ENCODE measurements around the gene PRKAR2A. TPM values are rescaled to one million over a fixed set of nuclear protein-coding genes. Genes with fewer than 3 reads are reported as not detected.
A peak's percentile ranks its signal among the peaks of the same experiment; 100 is the strongest.
"Not testable (repeated sequence)": the region's sequence is repeated elsewhere in the genome, so short reads cannot be mapped to it uniquely, and the experiment has no call there.

Gene PRKAR2A
- total RNA-seq, 4 donors from 2014 or later = 25.4 to 51.6 (median 35.3) TPM

- Histone ChIP-seq H3K9me3 (no peaks in the 10 kb centered on the region), H3K27me3 (no peaks in the 10 kb centered on the region), H3K36me3 (peaks cover 0 to 95% (median 0%) of the 10 kb centered on the region in 3 donors), H3K27ac (no peak overlapping the region), H3K4me3 (no peak overlapping the region), H3K4me1 (no peaks in the 10 kb centered on the region)
- no peak for DNase-seq
- intact Hi-C loops (cut with DNase I) = no loop called here
- TF ChIP-seq POLR2A (IDR thresholded peaks at IDR 0.05) (no peak), CTCF (IDR thresholded peaks at IDR 0.05) (no peak)
- 87 to 89% methylated on average over 4 of the region's 4 CpGs for WGBS, 2 donors
Observed at GRCh38 chr3:48776854-48777253, 70.8 kb downstream of the PRKAR2A start.

GRCh38 chr3:48770192-48770502, 77.5 kb downstream of the PRKAR2A start:
- Histone ChIP-seq H3K27ac (no peak overlapping the region), H3K9me3 (no peaks in the 10 kb centered on the region), H3K36me3 (peaks cover 0 to 93% (median 5%) of the 10 kb centered on the region in 3 donors)

GRCh38 chr3:48765376-48765775, 82.3 kb downstream of the PRKAR2A start:
- H3K4me1 ChIP-seq = no peaks in the 10 kb centered on the region
- intact Hi-C loops (cut with DNase I) = no loop called here
- peaks cover 6 to 95% (median 8%) of the 10 kb centered on the region in 3 donors for H3K36me3 ChIP-seq
- DNase-seq = no peak
- TF ChIP-seq CTCF (IDR thresholded peaks at IDR 0.05) (peak in 4 of 6 experiments; percentile 26 to 56 (median 34)), POLR2A (IDR thresholded peaks at IDR 0.05) (no peak)
- WGBS, 2 donors = 36 to 43% methylated on average over 1 of the region's 1 CpG
- H3K4me3 ChIP-seq = no peak overlapping the region
- H3K27ac ChIP-seq = no peak overlapping the region
- H3K9me3 ChIP-seq = no peaks in the 10 kb centered on the region
- H3K27me3 ChIP-seq = no peaks in the 10 kb centered on the region

More at GRCh38 chr3:48770192-48770502, 77.5 kb downstream of the PRKAR2A start:
- H3K4me1 ChIP-seq = no peaks in the 10 kb centered on the region
- TF ChIP-seq POLR2A (IDR thresholded peaks at IDR 0.05) (no peak), CTCF (IDR thresholded peaks at IDR 0.05) (no peak)
- no peak overlapping the region for H3K4me3 ChIP-seq
- DNase-seq = no peak
- intact Hi-C loops (cut with DNase I) = no loop called here
- no peaks in the 10 kb centered on the region for H3K27me3 ChIP-seq
- WGBS, 2 donors = 70 to 92% methylated on average over 3 to 4 of the region's 4 CpGs

- no peak for TF ChIP-seq POLR2A (IDR thresholded peaks at IDR 0.05)
- TF ChIP-seq CTCF (IDR thresholded peaks at IDR 0.05) = no peak
- Histone ChIP-seq H3K36me3 (peaks cover 6 to 88% (median 8%) of the 10 kb centered on the region in 3 donors), H3K4me1 (no peaks in the 10 kb centered on the region), H3K9me3 (no peaks in the 10 kb centered on the region), H3K27ac (no peak overlapping the region), H3K4me3 (no peak overlapping the region), H3K27me3 (no peaks in the 10 kb centered on the region)
- DNase-seq = no peak
- WGBS, 2 donors = 82% methylated on average over 3 of the region's 3 CpGs
- intact Hi-C loops (cut with DNase I) = no loop called here
Observed at GRCh38 chr3:48762816-48763215, 84.9 kb downstream of the PRKAR2A start.

- peaks cover 6 to 93% (median 8%) of the 10 kb centered on the region in 3 donors for H3K36me3 ChIP-seq
- H3K27me3 ChIP-seq; DNase-seq; intact Hi-C loops (cut with DNase I); H3K27ac ChIP-seq; H3K4me3 ChIP-seq; H3K4me1 ChIP-seq; H3K9me3 ChIP-seq: not testable (repeated sequence)
- WGBS, 2 donors = 83% methylated on average over 5 of the region's 5 CpGs
Observed at GRCh38 chr3:48759991-48760540, 87.6 kb downstream of the PRKAR2A start.

GRCh38 chr3:48759531-48759930, 88.1 kb downstream of the PRKAR2A start:
- H3K4me3 ChIP-seq; H3K9me3 ChIP-seq; H3K4me1 ChIP-seq; H3K27ac ChIP-seq; H3K27me3 ChIP-seq; intact Hi-C loops (cut with DNase I); DNase-seq: not testable (repeated sequence)
- WGBS, 2 donors = 83 to 86% methylated on average over 6 of the region's 6 CpGs
- H3K36me3 ChIP-seq = peaks cover 3 to 93% (median 3%) of the 10 kb centered on the region in 3 donors
